Medulla oblongata (tissue), 1 donor: ENCODE data around the gene PDLIM5.
"Not testable (repeated sequence)": the region's sequence is repeated elsewhere in the genome, so short reads cannot be mapped to it uniquely, and the experiment has no call there.

ENCODE experiments used
- DNase-seq: peaks from one replicate; pipeline ENCODE4 v3.0.0-alpha.2; 2015; ENCODE audit errors: extremely low spot score

PDLIM5 gene

DNA sequence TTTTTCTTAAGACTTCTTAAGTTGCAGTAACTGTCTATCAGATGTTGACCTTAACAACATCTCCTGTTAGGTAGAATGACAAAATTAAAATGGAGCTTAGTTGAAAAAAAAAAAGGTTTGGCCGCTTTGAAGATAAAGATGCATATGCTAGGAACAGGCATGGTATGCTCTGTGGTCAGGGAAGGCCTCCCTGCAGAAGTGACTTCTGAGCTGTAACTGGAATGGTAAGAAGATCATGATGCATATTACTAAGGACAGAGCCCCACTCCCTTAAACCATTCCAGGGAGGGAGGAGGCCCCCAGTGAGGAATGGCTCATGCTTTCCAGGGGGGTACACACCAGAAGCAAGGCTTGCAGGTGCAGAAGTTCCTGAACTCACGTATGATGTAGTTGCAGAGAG is 43.7 kb downstream of the PDLIM5 start:
- DNase-seq: no peak

DNA sequence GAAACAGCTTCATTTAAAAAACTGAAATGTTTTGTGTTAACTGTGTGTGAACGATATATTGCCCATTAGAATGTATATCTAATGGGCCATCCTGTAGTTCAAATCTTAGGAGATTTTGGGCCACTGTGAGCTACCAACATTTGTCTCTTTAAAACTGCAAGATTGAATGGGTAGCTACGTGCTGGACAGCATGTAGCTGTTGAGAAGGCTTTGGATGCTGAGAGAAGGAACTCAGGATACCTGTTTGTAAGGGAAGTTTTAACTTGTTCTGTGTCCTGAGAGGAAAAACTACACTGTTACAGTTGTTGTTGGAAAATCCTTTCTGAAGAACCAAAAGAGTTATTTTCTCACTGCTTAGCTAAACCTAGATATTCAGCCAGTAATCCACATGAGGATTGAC is 45.9 kb downstream of the PDLIM5 start:
- no peak for DNase-seq

DNA sequence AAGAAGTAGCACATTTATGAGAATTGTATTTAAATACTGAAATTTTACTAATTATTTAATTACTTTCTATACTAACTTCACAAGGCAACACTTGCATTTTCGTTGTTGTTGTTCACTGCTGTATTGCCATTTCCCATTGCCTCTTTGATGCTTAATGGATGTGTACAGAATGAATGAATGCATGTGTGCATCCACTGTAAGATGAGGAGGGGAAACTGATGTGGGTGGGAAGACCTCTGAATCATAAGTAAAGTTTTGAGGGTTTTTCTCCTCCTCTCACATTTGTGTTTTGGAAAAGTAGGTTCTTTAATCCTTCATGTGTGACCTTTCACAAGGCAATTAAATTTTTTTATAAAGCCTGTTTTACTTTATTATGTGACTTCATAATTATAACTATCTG is 46.8 kb downstream of the PDLIM5 start:
- no peak for DNase-seq

DNA sequence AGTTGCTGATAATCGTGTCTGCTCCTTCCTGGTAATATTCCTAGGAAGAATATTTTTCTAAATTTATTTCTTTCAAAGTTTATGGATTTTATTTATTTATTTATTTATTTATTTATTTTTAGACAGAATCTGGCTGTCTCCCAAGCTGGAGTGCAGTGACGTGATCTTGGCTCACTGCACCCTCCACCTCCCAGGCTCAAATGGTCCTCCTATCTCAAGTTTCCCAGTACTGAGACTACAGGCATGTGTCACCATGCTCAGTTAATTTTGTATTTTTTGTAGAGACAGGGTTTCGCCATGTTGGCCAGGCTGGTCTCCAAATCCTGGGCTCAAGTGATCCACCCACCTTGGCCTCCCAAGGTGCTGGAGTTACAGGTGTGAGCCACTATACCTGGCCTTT is 48.9 kb downstream of the PDLIM5 start:
- DNase-seq: no peak

DNA sequence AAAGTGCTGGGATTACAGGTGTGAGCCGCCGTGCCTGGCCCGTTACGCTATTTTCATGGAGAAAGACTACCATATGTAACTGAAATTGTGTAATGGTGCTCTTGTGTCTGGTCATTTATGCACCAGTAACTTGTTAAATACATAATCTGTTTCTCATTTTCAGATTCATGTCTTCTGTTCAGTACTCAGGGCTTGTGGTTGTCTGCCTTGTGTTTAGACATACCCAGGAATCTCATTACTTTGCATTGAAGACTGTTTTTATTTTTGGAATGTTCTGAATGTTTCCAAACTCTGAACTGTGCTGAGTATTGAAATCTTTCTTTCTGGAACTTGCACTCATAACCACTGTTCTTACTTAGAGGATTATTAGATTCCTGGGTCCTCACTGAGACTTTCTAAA is 52.8 kb downstream of the PDLIM5 start:
- DNase-seq: no peak

DNA sequence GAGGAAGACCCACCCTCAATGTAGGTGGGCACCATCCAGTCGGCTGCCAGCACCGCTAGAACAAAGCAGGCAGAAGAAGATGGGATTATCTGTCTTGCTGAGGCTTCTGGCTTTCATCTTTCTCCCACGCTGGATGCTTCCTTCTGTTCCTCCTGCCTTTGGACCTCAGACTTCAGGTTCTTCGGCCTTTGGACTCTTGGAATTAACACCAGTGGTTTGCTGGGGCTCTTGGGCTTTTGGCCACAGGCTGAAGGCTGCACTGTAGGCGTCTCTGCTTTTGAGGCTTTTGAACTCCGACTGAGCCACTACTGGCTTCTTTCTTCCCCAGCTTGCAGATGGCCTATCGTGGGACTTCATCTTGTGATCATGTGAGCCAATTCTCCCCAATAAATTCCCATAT is 55.1 kb downstream of the PDLIM5 start:
- DNase-seq: no peak

DNA sequence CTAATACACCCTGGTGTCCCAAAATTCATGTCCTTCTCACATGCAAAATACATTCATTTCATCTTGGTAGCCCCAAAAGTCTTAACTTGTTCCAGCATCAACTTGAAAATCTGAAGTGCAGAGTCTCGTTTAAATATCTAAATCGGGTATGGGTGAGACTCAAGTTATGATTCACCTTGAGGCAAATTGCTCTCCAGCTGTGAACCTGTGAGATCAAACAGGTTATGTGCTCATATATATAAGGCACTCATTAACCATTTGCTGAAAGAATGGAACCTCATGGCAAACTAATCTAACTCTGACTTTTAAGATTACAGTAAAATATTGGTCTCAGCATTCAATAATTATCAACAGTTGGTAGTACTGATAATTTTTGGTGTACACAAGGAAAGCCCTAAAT is 55.5 kb downstream of the PDLIM5 start:
- no peak for DNase-seq

DNA sequence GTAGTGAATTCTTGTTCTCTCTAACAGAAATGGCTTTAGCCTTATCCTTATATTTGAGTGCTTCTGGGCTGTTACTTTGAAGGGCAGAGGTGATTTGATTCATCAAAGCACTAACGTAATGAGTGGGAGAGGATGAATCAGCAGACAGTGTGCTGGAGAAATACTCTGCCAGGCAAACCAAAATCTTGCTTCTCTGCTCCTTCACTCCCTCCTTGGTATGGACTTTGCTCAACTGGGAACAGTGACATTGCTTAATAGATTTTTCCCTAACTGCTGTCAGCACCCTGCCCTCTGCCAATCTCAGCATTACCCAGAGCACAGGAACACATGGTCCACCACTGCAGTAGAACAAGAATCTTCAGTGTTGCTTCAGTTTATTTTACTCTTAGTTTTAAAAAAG is 56.0 kb downstream of the PDLIM5 start:
- peak; percentile 17 for DNase-seq

DNA sequence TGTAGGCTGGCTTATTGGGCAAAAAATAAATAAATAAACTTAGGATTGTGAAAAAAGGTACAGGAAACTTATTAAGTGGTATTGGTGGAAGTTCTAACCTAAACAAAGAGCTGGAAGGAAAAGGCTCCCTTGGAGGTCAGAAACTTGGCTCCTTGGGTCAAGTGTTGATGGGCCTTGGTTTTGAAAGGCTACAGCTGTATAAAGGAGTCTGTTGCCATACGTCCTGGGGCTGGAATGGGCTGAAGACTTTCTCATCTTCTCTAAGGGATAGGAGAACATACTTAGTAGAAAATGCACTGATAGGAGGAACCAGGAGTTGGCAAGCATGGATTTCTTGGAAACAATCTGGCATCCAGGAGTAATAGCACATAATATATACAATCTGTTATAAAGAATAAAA is 56.6 kb downstream of the PDLIM5 start:
- no peak for DNase-seq

DNA sequence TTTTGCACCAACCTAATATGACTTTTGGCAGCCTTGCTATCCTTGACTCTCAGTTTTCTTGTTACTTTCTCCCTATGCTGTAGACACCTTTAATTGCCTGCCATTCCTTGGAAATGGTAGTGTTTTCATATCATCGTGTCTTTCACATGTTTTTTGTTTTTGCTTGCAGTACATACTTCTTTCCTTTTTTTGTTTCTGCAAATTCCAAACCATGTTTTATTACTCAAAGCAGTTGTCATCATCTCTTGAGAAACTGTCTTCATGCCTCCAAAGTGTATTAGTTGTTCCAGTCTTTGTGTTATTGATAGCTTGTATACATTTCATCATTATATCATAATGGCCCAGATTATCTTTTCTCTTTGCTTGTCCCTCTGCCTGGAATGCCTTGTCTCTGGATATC is 57.1 kb downstream of the PDLIM5 start:
- DNase-seq: no peak

DNA sequence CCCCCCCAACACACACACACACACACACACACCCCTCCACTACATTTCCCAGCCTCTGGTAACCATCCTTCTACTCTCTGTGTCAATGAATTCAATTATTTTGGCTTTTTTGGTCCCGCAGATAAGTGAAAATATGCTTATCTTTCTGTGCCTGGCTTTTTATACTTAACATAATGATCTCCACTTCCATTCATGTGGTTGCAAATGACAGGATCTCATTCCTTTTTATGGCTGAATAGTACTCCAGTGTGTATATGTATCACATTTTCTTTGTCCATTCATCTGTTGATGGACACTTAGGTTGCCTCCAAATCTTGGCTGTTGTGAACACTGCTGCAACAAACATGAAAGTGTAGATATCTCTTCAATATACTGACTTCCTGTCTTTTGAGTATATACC is 59.8 kb downstream of the PDLIM5 start:
- no peak for DNase-seq

DNA sequence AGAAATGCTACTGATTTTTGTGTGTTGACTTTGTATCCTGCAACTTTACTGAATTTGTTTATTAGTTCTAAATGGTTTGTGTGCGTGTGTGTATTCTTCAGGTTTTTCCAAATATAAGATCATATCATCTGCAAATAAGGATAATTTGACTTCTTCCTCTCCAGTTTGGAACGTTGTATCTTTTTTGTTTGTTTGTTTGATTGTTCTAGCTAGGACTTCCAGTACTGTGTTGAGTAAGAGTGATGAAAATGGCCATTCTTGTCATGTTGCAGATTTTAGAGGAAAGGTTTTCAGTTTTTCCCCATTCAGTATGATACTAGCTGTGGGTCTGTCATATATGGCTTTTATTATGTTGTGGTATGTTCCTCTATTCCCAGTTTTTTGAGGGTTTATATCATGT is 61.8 kb downstream of the PDLIM5 start:
- DNase-seq: not testable (repeated sequence)

DNA sequence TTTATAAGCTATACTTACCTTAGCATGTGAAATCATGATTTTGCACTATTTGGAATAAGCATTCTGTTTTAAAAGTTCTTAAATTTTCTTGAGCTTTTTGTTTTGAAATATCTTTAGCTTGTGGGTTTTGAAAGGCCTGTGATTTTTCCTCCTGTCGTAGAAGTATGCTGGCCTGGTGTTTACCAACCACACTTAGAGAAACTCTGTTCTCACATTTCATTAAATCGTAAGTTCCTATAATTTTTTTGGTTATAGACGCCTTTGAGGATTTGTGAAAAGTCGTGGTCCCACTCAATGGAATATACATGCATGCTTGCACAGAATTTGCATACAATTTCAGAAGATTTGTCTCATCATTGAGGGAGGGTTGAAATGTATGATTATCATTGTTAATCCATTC is 63.6 kb downstream of the PDLIM5 start:
- no peak for DNase-seq

DNA sequence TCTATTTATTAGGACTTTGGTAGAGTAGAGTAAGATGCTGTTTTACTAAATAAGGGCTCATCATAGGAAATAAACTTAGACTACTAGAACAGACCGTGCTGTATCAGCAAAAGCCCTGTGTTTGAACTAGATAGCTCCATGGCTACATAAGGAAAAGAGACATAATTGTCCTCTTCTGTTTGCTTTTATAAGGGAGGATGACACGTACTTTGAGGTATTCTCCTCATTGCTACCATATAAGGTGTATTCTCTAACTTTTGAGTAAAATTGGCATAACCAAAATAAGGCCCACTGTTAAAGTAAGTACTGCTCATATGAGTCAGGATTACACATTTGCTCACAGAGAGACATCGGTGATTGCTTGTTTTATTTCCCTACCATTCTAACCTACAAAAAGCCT is 64.3 kb downstream of the PDLIM5 start:
- DNase-seq: no peak

DNA sequence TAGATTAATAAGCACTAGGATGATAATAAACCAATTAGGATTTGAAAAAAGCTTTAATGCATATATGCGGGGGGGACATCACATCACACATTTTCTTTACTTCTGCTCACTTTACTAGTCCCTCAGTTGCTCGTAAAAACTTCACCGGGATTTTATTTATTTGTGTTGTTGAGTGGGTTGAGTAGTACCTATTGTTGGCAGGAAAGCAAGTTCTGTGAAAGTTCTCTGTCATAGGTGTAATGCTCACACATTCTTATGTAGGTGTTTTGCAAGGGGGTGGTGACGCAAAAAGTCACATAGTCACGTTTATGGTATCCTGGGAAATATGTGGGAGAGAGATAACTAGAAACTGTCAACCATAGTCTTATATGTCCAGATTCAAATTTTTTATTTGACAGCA is 65.3 kb downstream of the PDLIM5 start:
- no peak for DNase-seq

DNA sequence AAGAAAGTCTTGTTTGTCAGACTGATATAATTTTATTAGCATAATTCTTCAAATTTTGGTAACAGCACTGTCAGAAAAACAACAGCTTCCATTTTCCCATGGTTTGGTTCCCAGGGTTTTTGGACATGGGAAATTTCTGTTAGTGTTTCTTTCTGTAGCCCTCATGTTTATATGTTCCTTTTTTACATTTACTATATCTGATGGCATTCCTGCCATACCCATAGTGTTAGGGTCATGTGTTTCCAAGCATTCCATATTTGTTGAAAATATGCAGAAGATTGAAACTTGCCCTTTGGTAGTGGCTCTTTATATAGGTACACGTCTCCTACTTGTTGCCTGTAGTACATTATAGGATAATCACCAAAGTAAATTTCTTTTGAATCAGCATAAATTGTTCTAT is 65.8 kb downstream of the PDLIM5 start:
- DNase-seq: no peak

DNA sequence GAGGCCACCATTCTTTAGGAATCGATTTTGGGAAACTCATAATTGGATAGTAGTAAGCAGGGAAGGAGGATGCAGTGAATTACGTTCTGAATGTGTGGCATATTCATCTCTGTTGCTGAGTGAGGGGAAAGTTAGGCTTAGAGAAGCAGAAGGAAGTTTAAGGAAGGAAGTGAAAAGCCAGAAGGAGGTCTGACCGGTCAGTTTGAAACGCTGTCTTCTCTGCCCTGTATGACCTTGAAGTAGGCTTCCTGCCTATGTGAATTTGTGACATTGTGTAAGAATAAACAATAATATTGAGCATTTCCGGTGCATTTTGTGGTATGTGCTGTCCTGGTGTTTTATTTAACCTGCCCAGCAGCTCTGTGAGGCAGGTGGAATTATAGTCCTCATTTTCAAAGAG is 67.3 kb downstream of the PDLIM5 start:
- DNase-seq: no peak

DNA sequence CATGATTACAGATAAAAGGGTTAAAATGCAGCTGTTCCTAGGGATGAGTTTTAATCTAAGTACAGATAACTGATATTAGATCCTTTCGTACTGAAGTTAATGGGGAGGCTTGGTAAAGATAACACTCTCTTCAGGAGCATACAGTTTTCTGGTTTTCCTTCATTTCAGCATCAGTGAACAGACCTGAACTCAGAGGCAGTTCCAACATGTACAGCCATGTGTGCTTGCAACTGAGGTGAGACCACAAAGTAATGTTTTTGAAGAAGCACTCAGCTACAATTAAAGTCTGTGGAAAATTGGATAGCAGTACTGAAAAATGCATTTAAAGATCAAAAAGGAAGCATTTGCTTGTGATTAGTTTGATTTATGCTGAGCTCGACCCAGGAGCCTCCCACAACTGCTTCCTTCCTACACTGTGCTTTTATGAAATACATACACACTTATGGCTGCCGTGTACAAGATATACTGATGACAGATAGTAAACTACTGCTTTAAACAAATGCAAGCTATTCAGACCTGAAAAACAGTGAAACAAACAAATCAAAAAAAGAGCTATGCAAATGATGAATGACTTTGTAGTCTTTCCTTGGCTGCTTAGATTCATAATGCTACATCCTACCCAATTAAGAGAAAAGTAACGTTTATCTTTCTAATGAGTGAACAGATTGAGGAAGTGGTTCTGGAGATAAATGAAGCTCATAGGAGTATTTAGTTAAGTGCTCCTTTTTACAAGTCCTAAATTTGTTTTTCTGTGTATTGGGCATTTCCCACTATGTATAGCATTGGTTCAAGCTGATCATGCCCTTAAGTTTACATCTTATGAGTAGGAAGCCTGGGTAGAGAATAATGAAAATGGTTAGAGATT is 68.4 kb downstream of the PDLIM5 start:
- DNase-seq: no peak

DNA sequence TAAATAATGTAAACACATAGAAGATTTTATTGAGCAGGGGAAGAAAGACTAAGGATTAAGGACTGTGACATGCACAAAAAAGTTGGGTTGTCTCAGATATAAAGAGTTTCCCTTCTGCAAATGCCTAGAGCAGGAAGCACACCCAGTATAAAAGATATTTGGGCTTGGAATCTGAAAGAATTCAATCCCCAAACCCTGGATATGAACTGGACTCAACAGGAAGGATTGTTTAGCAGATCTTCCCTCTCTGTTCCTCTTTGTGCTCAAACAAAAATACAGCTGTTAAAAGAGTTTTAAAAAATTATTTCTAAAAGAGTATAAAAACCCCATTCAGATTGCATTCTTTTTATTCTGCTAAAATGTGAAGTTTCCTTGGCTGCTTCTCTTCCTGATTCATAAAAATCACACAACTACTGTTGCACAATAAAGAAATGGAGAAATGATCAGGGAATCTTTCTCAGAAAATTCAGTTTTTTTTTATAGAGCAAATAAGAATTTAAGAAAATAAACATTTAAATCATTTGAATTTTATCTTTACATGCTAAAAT is 71.4 kb downstream of the PDLIM5 start:
- DNase-seq: no peak

DNA sequence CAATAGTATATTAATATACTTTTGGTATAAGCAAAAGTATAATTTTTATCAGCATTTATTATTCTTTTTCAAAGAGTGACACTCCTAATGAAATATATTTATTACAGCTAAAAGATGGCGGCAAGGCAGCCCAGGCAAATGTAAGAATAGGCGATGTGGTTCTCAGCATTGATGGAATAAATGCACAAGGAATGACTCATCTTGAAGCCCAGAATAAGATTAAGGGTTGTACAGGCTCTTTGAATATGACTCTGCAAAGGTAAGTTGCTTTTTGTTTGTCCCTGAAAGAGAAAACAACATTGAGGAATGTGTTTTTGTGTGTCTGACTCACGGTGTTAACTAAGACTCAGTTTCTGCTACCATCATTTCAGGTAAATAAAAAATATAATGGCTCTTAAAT is 71.9 kb downstream of the PDLIM5 start:
- no peak for DNase-seq

DNA sequence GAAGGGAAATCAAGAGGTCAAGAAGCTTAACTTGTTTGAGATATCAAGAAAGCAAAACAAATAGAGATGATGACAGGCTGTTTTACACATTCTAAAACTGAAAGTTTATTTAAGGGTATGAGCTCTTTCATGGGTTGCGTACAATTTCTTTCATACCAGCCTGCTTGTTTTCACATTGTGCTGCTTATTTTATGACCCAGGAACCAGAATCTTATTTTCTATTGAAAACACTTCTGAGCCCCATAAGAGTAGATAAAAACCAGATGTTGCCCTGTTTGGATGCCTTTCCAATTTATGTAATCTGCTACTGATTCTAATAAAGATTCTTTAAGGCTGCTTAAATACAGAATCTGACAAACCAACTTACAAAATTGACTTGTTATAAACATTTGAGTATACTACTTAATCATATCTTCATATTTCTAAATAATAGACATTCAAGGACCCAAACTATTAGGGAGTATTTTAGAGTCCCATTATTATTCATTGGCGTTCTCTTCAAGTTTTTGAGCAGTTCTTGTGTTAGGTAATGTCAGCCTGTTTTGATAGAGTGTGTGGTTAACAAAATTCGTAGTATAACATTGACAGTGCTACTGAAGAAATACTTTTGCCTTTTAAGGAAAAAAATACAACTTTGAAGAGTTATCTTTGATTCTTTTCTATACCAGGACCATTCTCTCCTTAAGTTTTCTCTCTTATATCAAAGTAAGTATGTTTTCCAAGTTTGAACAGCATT is 74.4 kb downstream of the PDLIM5 start:
- DNase-seq: no peak

DNA sequence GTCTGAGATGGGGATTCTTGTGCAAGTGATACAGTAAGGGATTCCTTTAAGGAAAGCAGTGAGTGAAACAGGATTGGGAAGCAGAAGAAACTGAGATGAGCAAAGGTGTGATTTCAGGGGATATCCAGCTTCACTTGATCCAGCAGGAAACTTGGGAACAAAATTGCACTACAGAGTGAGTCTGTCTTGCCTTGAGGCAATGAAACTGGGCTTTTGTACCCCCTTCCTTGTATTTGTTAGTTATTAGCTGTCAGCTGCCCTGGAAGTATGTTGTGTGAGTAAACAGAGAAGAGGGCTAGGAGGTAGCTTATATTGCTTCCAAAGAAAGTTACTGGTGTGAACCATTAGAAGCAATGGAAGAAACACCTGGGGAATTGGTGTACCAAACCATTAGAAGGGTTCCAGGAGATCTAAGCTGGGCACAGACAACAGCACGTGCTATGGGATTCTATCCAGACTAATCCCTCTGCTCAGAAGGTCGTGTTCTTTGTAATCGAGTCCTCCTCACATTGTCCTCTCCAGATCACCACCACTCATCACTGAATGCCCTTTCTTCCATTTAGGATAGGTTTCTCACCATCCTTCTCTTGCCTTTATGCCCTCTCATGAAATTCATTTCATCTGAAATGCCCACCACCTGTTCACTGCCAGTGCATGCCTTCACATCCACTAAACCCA is 76.0 kb downstream of the PDLIM5 start:
- DNase-seq: no peak
